SKM-1 treated with dmso at 0.1 percent for 144 hours (cell line): ENCODE measurements around the gene ZG16B.

Source experiments
- DNase-seq: peaks from one replicate; lab custom pipeline; 2025; ENCODE audit not compliant: unreplicated experiment; lab: John Stamatoyannopoulos, UW

Gene ZG16B

DNA sequence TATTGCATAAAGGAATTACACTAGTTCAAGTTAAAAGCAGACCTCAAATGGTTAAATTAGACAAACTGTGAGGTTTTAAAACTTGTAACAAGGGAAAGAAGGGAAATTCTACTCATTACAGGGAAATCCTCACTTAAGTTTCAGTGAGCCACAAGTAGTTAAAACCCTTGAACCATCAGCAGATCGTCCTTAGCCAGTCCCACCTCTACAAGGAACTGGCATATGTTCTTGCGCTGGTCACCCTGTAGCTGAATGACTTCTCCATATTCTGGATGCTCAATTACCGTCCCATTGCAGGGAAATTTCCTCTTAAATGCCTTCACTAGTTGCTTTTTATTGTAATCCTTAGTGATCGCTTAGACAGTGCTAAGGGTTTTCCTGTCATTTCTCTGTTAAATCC lies 7.6 kb upstream of the ZG16B start:
- no peak for DNase-seq

DNA sequence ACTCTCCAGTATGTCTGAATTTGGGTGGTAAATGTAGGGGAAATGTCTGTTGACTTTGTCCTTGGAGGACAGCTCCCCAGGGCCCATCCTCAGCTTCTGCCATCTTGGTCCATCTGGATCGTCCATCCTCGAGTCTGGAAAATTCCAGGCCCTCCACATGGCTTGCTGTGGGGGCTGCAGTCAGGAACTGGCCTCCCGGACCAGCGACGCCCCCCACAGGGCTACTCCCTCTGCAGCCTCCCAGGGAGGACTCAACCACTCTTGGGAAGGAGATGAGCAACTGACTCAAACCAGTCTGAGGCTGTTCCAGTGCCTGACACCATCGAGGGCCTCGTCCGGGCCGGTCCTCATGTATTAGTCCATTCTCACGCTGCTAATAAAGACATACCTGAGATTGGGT lies 5.5 kb upstream of the ZG16B start:
- no peak for DNase-seq

DNA sequence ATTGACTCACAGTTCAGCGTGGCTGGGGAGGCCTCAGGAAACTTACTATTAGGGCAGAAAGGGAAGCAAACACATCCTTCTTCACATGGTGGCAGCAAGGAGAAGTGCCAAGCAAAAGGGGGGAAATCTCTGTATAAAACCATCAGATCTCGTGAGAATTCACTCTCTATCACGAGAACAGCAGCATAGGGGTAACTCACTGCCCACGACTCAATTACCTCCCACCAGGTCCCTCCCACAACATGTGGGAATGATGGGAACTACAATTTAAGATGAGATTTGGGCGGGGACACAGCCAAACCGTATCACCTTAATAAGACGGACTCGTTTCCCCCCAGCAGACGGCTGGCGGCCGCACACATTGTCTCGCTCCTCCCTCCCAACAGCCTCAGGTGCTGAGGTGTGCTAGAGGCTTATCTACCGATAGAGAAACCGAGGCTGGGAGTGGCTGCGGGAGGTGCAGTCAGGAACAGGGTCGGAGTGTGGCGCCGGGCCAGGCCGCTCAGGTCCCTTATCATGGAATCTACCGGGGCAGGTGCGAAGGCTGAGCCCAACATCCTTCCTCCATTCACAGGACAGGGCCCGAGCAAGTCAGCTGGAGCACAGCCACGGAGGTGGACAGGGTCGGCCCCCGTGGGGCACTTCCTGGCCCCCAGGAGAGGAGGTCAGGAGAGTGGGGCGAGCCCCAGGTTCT lies 4.9 kb upstream of the ZG16B start:
- no peak for DNase-seq

DNA sequence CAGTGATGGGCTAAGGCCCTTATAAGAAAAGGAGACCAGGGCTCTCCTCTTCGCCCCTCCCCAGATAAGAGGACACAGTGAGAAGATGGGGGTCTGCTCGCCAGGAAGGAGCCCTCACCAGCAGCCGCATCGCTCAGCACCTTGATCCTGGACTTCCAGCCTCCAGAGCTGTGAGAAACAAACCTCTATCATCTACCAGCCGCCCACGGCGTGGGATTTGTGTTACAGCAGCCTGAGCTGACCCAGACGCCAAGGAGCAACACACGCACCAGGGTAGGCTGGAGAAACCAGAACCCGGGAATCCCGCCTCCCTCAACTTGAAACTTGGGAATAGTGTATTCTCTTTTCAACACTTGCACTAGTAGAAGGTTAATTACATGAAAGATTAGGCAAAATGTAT lies 4.2 kb upstream of the ZG16B start:
- DNase-seq, result no peak

DNA sequence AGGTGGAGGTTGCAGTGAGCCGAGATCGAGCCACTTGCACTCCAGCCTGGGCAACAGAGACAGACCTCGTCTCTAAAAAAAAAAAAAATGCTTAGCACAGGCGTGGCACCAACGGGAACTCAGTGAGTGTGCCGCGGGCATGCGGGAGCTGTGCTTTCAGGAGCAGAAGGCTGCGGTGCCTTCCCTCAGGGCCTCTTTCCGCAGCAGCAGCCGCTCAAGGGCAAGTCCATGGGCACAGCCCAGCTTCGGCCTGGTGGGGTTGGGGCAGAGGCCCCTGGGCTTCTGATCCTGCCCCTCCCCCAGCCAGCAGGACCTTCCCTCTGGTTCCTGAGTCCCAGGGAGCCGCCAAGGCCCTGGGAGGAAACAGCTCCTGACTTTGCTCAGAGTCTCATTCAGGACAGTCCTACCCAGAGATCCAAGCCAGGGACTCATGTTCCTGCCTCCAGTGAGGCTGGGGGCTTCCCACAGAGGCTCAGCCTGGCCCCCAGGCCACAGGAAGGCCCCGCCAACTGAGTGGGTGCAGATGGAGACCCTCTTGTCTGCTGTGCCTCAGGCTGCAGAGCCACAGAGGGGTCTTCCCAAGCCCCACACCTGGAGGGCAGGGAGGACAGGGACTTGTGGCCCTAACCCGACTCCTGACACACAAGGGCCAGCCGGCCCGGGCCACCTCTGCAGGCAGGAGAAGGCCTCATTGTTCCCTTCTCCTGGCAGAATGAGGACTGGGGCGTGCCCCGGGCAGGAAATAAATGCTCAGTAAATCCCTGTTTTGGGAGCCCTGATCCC lies 3.3 kb upstream of the ZG16B start:
- no peak for DNase-seq

DNA sequence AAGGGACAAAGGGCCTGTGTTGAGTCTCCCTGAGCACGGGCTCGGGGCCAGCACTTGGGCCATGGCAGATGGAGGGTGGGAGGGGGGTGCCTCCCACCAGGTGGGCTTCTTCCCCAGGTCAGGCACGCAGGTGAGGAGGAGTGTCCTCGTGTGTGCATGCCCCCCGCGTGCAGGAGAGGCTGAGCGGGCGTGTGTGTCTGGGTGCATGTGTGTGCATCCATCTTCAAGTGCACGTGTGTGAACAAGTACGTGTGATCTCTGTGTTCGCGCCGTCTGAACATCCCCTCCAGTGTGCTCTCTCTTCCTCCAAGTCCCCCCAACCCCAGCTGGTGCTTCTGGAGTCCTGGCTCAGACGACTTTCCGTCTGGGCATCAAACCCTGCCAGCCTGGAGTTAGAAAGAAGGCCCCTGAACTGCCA lies 2.7 kb upstream of the ZG16B start:
- DNase-seq, result no peak

DNA sequence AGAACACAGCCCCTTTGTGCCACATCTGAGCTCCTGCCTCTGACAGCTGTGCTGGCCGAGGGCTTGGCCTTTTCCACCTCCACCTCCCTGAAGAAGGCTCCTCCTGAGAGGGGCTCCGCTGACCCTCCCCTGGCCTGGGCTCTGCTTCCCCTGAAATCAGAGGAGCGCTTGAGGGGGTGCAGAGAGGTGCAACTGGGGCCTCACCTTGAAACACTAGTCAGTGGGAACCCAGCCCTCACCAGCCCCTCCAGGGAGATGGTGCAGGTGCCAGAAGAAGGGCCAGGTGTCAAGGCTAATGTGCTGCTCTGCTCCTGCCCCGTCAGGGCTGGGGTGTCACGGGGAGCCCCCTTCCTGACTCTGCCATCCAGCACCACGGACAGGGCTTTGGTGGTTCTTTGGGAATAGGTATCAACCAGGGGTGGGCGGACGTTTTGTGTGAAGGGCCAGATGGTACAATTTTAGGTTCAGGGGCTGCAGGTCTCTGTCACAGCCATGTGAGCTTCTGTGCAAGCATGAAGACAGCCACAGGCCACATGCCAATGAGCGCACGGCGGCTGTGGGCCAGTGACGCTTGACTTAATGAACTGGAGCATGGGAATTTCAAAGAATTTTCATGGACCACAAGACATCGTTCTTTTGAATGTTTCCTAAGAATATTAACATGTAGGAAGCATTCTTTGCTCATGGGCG lies 2.1 kb upstream of the ZG16B start:
- no peak for DNase-seq

DNA sequence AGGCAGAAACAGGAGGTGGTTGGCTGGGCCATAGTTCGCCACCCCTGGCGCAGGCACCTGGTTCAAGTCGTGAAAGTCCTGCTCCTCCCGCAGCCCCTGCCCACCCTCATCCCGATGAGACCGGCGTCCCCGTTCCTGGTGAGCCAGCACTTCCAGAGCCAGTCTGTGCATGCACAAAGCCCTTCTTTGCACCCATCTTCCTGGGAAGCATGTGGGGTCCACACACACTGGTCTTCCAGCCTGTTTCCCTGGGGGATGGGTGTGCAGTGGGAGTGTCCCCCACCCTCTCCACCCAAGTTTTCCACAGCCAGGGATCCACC lies 1.6 kb upstream of the ZG16B start:
- no peak for DNase-seq

DNA sequence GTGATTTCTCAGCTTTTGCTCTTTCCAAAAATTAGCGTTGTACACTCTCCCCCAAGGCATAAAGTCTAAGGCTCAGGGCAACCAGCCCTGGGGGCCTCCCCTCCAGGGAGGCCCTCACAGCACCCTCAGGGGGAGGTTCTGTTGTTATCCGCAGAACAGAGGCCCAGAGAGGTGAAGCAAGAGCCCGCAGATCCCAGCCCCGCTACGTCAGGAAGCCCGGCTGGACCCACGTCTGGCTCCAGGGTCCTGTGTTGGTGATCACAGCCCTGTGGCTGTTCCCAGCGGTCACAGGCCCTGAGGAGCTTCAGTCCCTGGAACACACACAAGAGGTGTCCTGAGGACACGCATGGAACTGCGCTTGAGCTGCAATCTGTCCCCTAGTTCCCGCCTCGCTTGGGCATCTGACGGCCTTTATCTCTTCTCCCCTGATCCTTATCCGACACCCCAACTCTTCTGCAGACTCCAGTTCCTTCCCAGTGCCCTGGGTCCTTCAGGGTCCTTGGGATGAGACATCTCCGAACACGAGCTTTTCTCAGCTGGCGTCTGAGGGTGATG lies 1.1 kb upstream of the ZG16B start:
- DNase-seq, result no peak

DNA sequence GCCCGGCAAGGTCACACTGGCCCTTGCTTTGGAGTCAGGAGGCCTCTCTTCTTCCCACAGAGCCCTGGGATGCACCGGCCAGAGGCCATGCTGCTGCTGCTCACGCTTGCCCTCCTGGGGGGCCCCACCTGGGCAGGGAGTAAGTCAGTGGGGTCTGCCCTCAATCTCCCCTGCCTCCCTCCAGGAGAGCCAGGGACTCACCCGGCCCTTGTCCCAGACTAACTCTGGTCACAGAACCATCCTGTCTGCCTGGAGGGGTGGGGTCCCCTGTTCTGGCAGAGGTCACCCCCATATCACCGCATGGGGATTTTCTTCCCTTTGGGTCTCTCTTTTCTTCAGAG lies 222 bp downstream of the ZG16B start:
- no peak for DNase-seq

DNA sequence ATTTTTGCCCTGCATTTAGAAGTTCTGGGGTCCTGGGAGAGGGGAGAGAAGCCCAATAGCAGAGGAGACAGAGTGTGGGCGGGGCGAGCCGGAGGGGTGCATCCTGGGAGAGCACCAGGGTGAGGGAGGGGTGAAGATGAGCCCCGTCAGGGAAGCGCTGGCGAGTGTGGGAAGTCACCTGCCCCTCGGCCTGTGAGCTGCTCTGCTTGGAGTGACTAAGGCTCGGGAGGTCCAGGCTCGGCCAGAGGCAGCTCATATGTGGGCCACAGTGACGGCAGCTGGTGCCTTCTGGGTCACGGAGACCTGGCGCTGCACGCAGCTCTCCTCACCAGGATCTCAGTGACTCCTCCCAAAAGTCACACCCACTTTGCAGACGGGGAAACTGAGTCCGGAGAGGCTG lies 1.1 kb downstream of the ZG16B start:
- DNase-seq, result no peak

DNA sequence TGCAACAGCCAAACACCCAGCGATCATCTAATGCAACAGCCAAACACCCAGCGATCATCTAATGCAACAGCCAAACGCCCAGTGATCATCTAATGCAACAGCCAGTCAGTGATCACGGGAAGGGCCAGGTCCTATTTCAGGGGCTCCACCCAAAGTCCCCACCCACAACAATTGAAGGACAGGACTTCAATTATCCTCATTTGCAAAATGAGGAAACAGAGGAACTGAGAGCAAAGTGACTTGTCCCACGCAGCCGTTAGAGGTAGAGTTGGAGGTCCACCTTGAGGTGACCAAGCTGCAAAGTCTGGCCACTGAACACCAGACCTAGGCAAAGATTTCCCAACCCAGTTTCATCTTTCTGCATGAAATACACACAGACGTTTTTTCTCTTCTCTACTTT lies 3.7 kb downstream of the ZG16B start:
- DNase-seq, result no peak

DNA sequence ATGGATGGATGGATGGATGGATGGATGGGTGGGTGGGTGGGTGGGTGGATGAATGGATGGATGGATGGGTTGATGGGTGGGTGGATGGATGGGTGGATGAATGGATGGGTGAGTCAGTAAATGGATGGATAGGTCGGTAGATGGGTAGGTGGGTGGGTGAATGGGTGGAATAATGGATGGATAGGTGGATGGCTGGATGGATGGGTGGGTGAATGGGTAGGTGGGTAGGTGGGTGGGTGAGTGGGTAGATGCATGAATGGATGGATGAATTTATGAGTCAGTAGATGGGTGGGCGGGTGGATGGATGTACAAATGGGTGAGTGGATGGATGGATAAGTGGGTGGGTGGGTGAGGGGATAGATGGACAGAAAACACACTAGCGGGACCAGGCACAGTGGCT lies 4.9 kb downstream of the ZG16B start:
- no peak for DNase-seq

DNA sequence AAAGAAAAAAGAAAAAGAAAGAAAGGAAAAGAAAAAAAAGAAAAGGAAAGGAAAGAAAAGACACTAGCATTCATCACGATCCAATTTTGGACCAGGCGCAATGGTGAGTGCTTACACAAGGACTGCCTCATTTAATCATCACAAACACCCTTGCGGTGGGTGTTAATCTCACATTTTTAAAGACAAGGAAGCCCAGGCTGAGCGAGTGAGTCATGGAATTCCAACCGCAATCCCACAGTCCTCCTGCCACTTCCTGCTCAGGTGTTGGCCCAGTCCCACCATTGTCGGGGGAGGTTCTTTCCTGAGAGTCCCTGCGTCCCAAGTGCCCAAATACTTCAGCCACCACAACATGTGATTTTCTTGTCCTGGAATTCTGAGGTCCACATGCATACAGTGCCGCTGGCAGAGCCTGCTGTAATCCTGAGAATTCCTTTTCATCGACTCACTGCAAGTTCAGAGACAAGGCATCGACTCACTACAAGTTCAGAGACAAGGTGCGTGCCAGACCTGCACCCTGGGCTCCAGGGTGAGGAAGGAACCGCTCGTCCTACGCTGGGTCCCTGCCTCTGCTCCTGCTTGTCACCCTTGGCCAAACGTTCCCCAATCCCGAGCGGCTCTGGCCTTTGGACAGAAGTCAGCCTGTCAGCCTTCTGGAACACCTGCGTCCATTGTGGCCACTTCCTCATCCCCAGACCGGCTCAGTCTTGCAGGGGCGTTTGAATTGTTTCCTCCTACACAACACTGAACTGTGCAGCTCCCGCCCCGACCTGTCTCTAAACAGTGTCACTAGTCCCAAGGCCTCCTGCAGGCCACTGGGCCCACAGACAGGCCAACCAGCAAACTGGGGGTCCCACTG lies 5.8 kb downstream of the ZG16B start:
- DNase-seq, result no peak

DNA sequence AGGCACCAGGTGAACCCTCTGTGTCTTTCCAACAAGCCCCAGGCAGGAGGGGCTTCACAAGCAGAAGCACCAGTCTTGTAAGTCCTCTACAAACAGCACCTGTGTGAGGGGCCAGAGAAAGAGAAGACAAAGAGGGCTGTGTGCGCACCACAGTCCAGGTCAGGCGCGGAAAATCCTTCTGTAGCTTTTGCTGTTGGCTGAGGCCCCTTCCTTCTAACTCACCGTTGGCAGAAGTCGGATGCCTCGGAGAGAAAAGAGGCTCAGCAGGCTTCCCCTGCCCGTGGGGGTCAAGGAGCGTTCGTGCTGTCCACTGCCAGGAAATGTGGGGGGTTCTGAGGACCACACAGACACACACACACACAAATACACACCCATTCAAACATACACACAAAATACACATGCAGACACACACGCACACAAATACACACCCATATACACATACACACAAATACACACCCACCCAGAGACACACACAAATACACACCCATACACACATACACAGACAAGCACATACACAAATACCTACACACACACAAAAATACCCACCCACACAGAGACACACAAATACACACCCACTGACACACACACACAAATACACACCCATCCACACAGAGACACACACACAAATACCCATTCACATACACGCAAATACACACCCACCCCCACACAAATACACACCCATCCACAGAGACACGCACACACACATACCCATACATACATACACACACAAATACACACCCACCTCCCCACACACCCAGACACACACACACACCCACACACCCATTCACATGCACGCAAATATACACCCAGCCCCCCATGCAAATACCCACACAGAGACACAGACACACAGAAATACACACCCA lies 6.8 kb downstream of the ZG16B start:
- no peak for DNase-seq

DNA sequence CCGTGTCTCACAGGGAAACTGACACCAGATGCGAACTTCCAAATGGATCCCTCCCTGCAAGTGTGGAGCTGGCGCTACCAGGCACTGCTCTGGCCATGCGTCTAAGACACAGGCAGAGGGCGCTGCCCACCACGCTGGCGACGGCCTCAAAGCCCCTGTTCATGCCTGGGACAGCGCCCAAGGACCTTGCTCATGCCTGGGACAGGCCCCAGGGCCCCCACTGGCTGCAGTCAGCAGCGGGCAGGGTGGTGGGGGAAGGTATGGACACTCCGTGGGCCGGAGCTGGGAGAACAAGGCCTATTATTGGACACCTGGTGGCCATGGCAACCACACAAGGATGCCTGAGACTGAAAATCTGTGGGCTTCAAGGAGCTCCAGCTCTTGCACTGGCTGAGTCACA lies 8.8 kb downstream of the ZG16B start:
- DNase-seq, result peak; percentile 32

DNA sequence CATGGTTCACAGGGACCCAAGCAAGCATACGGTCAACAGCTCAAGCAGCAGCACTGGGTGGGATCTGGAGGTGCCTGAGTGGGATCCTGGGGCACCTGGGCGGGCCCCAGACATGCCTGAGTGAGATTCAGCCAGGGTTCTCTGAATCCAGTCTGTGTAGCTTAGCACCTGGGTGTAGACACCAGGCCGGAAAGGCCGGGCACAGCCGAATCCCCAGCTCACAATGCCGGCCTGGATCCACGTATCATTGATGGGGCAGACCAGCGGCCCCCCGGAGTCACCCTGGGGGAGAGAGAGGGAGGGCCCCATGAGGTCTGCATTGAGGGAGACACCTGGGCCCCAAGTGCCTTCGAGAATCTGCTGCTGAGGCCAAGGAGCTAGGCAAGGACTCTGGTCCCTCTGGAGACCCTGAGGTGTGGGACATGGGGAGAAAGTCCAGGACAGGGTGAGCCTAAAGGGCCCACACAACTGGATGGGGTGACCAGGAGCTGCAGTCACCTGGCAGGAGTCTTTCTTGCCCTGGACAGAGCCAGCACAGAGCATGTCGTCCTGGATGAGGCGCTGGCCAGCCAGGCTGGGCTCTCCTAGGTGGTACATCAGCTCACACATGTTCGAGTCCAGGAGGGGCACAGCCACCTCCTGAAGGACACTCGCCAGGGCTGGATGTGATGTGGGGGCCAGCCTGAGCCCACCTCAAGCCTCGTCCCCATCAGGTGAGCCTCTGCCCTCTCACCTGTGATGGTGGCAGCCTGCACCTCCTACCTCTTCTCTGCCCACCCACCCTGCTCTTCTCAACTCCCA lies 9.7 kb downstream of the ZG16B start:
- no peak for DNase-seq

DNA sequence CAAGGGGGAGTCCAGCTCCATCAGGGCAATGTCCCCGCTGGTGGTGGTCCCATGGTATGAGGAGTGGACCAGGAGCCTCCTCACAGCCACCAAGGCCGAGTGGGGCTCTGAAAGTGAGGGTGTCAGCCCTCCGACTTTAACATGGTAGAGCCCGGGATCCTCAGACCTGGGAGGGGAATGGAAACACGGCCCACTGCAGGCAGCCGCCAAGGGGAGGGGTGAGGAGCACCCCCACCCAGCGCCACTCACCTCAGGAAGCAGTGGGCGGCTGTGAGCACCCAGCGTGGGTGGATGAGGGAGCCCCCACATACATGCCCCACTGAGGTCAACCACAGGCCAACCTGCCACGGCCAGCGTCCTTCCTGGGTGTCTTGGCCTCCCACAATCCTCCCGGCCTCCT lies 10.8 kb downstream of the ZG16B start:
- no peak for DNase-seq

DNA sequence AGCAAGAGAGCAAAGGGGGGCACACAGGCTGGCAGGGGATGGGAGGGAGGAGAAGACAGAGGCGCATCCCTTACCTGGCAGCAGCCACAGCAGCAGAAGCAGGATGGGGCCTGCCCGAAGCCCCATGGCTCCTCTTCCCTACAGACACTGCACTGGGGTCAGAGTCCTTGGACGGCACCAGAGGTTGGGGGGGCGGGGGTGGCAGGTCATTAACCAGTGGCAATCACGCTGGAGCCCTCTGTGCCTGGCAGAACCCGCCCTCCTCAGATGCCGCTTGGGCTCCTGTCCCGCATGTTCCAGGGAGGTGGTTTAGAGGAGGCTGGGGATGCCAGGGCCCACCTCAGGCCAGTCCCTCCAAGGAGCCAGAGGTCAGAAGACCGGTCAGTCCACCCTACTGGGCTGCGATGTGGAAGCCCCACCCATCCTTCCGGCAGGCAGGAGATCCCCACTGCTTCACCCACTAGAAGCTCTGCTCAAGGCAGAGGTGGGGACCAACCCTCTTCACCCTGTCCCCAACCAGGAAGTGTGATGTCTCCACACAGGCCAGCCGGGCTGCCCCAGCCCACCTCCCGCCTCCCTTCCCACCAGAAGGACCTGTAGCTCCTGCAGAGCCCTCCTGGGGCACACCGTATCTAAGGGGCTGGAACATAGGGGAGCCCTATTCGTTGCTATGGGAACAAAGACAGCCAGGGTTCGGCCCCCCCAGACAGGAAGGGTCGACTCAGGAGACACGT lies 11.7 kb downstream of the ZG16B start:
- DNase-seq, result no peak
